Vagina (tissue), 2 donors: ENCODE results near the gene PTPRB.

ENCODE experiments used
- CTCF ChIP-seq, 3 experiments: fragments of 450-650 bp in 2 of 3; fragments of 200-600 bp in 1 of 3; sonication (generic) in 1 of 3; IDR thresholded peaks; one replicate each; pipeline ENCODE4 v1.5.1; 2017 to 2019; ENCODE audit warnings: antibody characterized with exemption in 3 of 3, mild to moderate bottlenecking in 2 of 3, moderate library complexity in 2 of 3
- POLR2A ChIP-seq, 2 donors: fragments of 450-650 bp; IDR thresholded peaks; one replicate each; pipeline ENCODE4 v1.6.1; 2017; ENCODE audit warnings: antibody characterized with exemption in 2 of 2, mild to moderate bottlenecking in 2 of 2, moderate library complexity in 2 of 2

GRCh38 chr12:70640901-70641300, 3.7 kb upstream of the PTPRB start:
- no peak for TF ChIP-seq CTCF (IDR thresholded peaks at IDR 0.05)
- no peak for TF ChIP-seq POLR2A (IDR thresholded peaks at IDR 0.05)
